Measurements from ENCODE around the gene SLC16A10. TPM values are rescaled to one million over a fixed set of nuclear protein-coding genes. Genes with fewer than 3 reads are reported as not detected.
"Not testable (repeated sequence)": the region's sequence is repeated elsewhere in the genome, so short reads cannot be mapped to it uniquely, and the experiment has no call there.

The SLC16A10 gene
- total RNA-seq, 2 experiments from 2014 or later, result 11.5 to 12.2 TPM

GRCh38 chr6:111254004-111254778 lies 166.9 kb downstream of the SLC16A10 start:
- TF ChIP-seq, protein P1, sequence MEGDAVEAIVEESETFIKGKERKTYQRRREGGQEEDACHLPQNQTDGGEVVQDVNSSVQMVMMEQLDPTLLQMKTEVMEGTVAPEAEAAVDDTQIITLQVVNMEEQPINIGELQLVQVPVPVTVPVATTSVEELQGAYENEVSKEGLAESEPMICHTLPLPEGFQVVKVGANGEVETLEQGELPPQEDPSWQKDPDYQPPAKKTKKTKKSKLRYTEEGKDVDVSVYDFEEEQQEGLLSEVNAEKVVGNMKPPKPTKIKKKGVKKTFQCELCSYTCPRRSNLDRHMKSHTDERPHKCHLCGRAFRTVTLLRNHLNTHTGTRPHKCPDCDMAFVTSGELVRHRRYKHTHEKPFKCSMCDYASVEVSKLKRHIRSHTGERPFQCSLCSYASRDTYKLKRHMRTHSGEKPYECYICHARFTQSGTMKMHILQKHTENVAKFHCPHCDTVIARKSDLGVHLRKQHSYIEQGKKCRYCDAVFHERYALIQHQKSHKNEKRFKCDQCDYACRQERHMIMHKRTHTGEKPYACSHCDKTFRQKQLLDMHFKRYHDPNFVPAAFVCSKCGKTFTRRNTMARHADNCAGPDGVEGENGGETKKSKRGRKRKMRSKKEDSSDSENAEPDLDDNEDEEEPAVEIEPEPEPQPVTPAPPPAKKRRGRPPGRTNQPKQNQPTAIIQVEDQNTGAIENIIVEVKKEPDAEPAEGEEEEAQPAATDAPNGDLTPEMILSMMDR (IDR thresholded peaks at IDR 0.05), result no peak
- H3K4me1 Mint-ChIP-seq (ENCODE audit: low read depth), result peaks cover 5% of the 10 kb centered on the region
- H3K9me3 Mint-ChIP-seq, result no peaks in the 10 kb centered on the region
- POLR2A ChIA-PET, result no interaction called here
- CTCF ChIA-PET, result no interaction called here
- H3K4me3 Mint-ChIP-seq, result no peak overlapping the region
- ATAC-seq (no peak), DNase-seq (no peak)
- no peak overlapping the region for H3K27ac Mint-ChIP-seq
- intact Hi-C loops (cut with micrococcal nuclease), result no loop called here
- no peaks in the 10 kb centered on the region for H3K27me3 Mint-ChIP-seq
- H3K36me3 Mint-ChIP-seq (ENCODE audit: low read depth), result no peaks in the 10 kb centered on the region

- ChIA-PET CTCF (no interaction called here), POLR2A (no interaction called here)
- H3K27me3 Mint-ChIP-seq, result no peaks in the 10 kb centered on the region
- intact Hi-C loops (cut with micrococcal nuclease), result no loop called here
- no peaks in the 10 kb centered on the region for H3K9me3 Mint-ChIP-seq
- H3K36me3 Mint-ChIP-seq (ENCODE audit: low read depth), result no peaks in the 10 kb centered on the region
- no peak for ATAC-seq
- DNase-seq, result no peak
- peaks cover 5% of the 10 kb centered on the region for H3K4me1 Mint-ChIP-seq (ENCODE audit: low read depth)
- H3K27ac Mint-ChIP-seq, result no peak overlapping the region
- TF ChIP-seq, protein P1 (IDR thresholded peaks at IDR 0.05), result no peak
- H3K4me3 Mint-ChIP-seq, result no peak overlapping the region
These were observed 167.5 kb downstream of the SLC16A10 start for GRCh38 chr6:111254779-111255166.

DNA sequence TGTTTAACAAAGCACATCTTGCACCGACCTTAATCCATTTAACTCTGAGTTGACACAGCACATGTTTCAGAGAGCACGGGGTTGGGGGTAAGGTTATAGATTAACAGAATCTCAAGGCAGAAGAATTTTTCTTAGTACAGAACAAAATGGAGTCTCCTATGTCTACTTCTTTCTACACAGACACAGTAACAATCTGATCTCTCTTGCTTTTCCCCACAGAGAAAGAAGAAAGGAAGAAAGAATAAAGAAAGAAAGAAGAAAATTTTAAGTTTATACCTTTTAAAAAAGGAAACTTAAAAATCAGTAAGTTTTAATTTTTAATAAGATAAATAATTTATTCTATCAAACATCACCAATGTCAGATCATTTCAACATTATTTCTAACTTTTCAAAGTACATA lies 168.5 kb downstream of the SLC16A10 start:
- H3K27me3 Mint-ChIP-seq; intact Hi-C loops (cut with micrococcal nuclease); DNase-seq; H3K27ac Mint-ChIP-seq; H3K4me3 Mint-ChIP-seq; H3K36me3 Mint-ChIP-seq (ENCODE audit: low read depth); POLR2A ChIA-PET; ATAC-seq; CTCF ChIA-PET; H3K9me3 Mint-ChIP-seq: not testable (repeated sequence)
- peaks cover 12% of the 10 kb centered on the region for H3K4me1 Mint-ChIP-seq (ENCODE audit: low read depth)

DNA sequence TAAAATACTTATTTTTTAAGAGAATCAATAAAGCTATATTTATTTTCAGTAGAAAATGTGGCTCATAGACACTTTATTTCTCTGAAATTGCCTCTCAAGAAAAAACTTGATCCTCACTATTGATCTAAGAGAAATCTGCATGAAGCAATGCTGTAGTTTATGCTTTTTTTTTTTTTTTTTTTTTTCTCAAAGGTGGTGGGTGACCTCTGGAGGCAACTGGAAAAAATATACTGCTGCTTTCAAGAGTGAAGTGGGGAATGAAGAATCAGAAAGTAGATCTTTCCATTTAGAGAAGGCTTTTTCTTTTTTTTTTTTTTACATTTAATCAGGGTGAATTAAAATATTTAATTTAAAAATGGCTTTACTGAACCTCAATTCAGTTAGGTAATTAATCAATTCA lies 169.3 kb downstream of the SLC16A10 start:
- Mint-ChIP-seq H3K4me1 (ENCODE audit: low read depth) (peaks cover 16% of the 10 kb centered on the region), H3K27me3 (no peaks in the 10 kb centered on the region), H3K27ac (no peak overlapping the region), H3K4me3 (no peak overlapping the region), H3K36me3 (ENCODE audit: low read depth) (peaks cover 4% of the 10 kb centered on the region), H3K9me3 (no peaks in the 10 kb centered on the region)
- TF ChIP-seq, protein P1 (IDR thresholded peaks at IDR 0.05), result no peak
- DNase-seq, result no peak
- ChIA-PET POLR2A (no interaction called here), CTCF (interaction anchor here (1.1 kb wide), 1 partner anchor 246 kb away, joined by 5 read pairs; no protein-coding TSS in a partner anchor)
- intact Hi-C loops (cut with micrococcal nuclease), result no loop called here
- no peak for ATAC-seq

- TF ChIP-seq, protein P1 (IDR thresholded peaks at IDR 0.05), result no peak
- intact Hi-C loops (cut with micrococcal nuclease), result loop anchor here (2.0 kb wide), 2 partner anchors 225 to 785 kb away; partner anchors contain the start of gene REV3L
- H3K4me1 Mint-ChIP-seq (ENCODE audit: low read depth), result peaks cover 24% of the 10 kb centered on the region
- no peaks in the 10 kb centered on the region for H3K9me3 Mint-ChIP-seq
- ATAC-seq (no peak), DNase-seq (no peak)
- no peak overlapping the region for H3K4me3 Mint-ChIP-seq
- peaks cover 10% of the 10 kb centered on the region for H3K36me3 Mint-ChIP-seq (ENCODE audit: low read depth)
- no peaks in the 10 kb centered on the region for H3K27me3 Mint-ChIP-seq
- no peak overlapping the region for H3K27ac Mint-ChIP-seq
- POLR2A ChIA-PET, result interaction anchor here (1.5 kb wide), 1 partner anchor 62 kb away, joined by 4 read pairs; no protein-coding TSS in a partner anchor
- CTCF ChIA-PET, result interaction anchor here (0.8 to 2.2 kb wide), 20 partner anchors 8 to 905 kb away, joined by 3 to 43 read pairs (median 6); partner anchors contain the start of genes FAM229B, GTF3C6, REV3L and TRAF3IP2
These were observed 170.7 kb downstream of the SLC16A10 start for GRCh38 chr6:111258010-111258409.
